Measurements from ENCODE around the gene ST8SIA6.
A peak's percentile ranks its signal among the peaks of the same experiment; 100 is the strongest.

The ST8SIA6 gene

GRCh38 chr10:17383801-17384555 is 70.4 kb downstream of the ST8SIA6 start:
- no peak for DNase-seq

GRCh38 chr10:17381502-17382142 is 72.8 kb downstream of the ST8SIA6 start:
- no peak for DNase-seq

- DNase-seq: no peak
Observed at GRCh38 chr10:17380888-17381287, 73.5 kb downstream of the ST8SIA6 start.

GRCh38 chr10:17380016-17380415 is 74.4 kb downstream of the ST8SIA6 start:
- no peak for DNase-seq

GRCh38 chr10:17379151-17379690 is 75.2 kb downstream of the ST8SIA6 start:
- DNase-seq: no peak

GRCh38 chr10:17375936-17376584 is 78.3 kb downstream of the ST8SIA6 start:
- peak; percentile 71 for DNase-seq

GRCh38 chr10:17368708-17369272 is 85.6 kb downstream of the ST8SIA6 start:
- DNase-seq: no peak

- DNase-seq: no peak
Observed at GRCh38 chr10:17366705-17367104, 87.7 kb downstream of the ST8SIA6 start.

GRCh38 chr10:17365402-17365801 is 89.0 kb downstream of the ST8SIA6 start:
- no peak for DNase-seq

GRCh38 chr10:17358461-17358860 is 95.9 kb downstream of the ST8SIA6 start:
- DNase-seq: no peak

- no peak for DNase-seq
Observed at GRCh38 chr10:17357781-17358180, 96.6 kb downstream of the ST8SIA6 start.

GRCh38 chr10:17356820-17357219 is 97.6 kb downstream of the ST8SIA6 start:
- no peak for DNase-seq

GRCh38 chr10:17354781-17355180 is 99.6 kb downstream of the ST8SIA6 start:
- no peak for DNase-seq

- no peak for DNase-seq
Observed at GRCh38 chr10:17353568-17354300, 100.7 kb downstream of the ST8SIA6 start.

- no peak for DNase-seq
Observed at GRCh38 chr10:17352583-17352982, 101.8 kb downstream of the ST8SIA6 start.

GRCh38 chr10:17351506-17351905 is 102.9 kb downstream of the ST8SIA6 start:
- no peak for DNase-seq

GRCh38 chr10:17349717-17350116 is 104.7 kb downstream of the ST8SIA6 start:
- DNase-seq: no peak

- no peak for DNase-seq
Observed at GRCh38 chr10:17348501-17349349, 105.7 kb downstream of the ST8SIA6 start.

- no peak for DNase-seq
Observed at GRCh38 chr10:17348011-17348500, 106.3 kb downstream of the ST8SIA6 start.

- DNase-seq: no peak
Observed at GRCh38 chr10:17344206-17344605, 110.2 kb downstream of the ST8SIA6 start.

- DNase-seq: no peak
Observed at GRCh38 chr10:17343118-17343517, 111.3 kb downstream of the ST8SIA6 start.
